Kidney epithelial cell (primary cell): ENCODE measurements around the gene ARPC1A. TPM values are rescaled to one million over a fixed set of nuclear protein-coding genes. Genes with fewer than 3 reads are reported as not detected.

Experiments used
- DNase-seq: peaks from one replicate; pipeline ENCODE4 v3.0.0-alpha.2; 2010; ENCODE audit warnings: low read depth
- H3K27me3 ChIP-seq: 2 replicates; pipeline ENCODE4 v1.6.0; 2011; ENCODE audit warnings: low read length; ENCODE audit not compliant: control insufficient read depth, insufficient read depth
- H3K36me3 ChIP-seq: 2 replicates; pipeline ENCODE4 v1.5.1; 2011; ENCODE audit warnings: low read length; ENCODE audit not compliant: control insufficient read depth, insufficient read depth
- H3K4me3 ChIP-seq: 2 replicates; pipeline ENCODE4 v1.5.1; 2011; ENCODE audit warnings: low read depth, mild to moderate bottlenecking, control low read depth, low read length
- CTCF ChIP-seq: IDR thresholded peaks from 2 replicates; pipeline ENCODE4 v1.5.1; 2011; ENCODE audit warnings: mild to moderate bottlenecking, moderate library complexity, low read length, control low read depth, inconsistent platforms; ENCODE audit not compliant: insufficient read depth, poor library complexity, severe bottlenecking
- total RNA-seq: library from RNA; depleted of rRNA; stranded (reverse); fragments of >200 nt; gene quantifications from 2 replicates; pipeline ENCODE4 v1.2.3, GENCODE V29; 2015

ARPC1A gene
- total RNA-seq, 1 donor from 2014 or later, result 216 TPM

- H3K36me3 ChIP-seq, result no peaks in the 10 kb centered on the region
- no peak overlapping the region for H3K4me3 ChIP-seq
- DNase-seq, result no peak
- H3K27me3 ChIP-seq, result no peaks in the 10 kb centered on the region
- no peak for TF ChIP-seq CTCF
Measured at GRCh38 chr7:99290980-99291607, 34.6 kb upstream of the ARPC1A start.

GRCh38 chr7:99292127-99292526 is 33.6 kb upstream of the ARPC1A start:
- no peak for TF ChIP-seq CTCF

GRCh38 chr7:99293167-99293566 is 32.5 kb upstream of the ARPC1A start:
- no peak overlapping the region for H3K4me3 ChIP-seq
- no peaks in the 10 kb centered on the region for H3K27me3 ChIP-seq
- no peak for DNase-seq
- no peak for TF ChIP-seq CTCF
- no peaks in the 10 kb centered on the region for H3K36me3 ChIP-seq

More at GRCh38 chr7:99292127-99292526, 33.6 kb upstream of the ARPC1A start:
- H3K36me3 ChIP-seq, result no peaks in the 10 kb centered on the region
- no peaks in the 10 kb centered on the region for H3K27me3 ChIP-seq
- no peak overlapping the region for H3K4me3 ChIP-seq
- DNase-seq, result no peak

- no peaks in the 10 kb centered on the region for H3K36me3 ChIP-seq
- no peak for TF ChIP-seq CTCF
- no peaks in the 10 kb centered on the region for H3K27me3 ChIP-seq
- no peak overlapping the region for H3K4me3 ChIP-seq
- no peak for DNase-seq
Measured at GRCh38 chr7:99293650-99294049, 32.0 kb upstream of the ARPC1A start.

- no peak for DNase-seq
- no peak for TF ChIP-seq CTCF
- Histone ChIP-seq H3K27me3 (no peaks in the 10 kb centered on the region), H3K36me3 (no peaks in the 10 kb centered on the region), H3K4me3 (no peak overlapping the region)
Measured at GRCh38 chr7:99296471-99296870, 29.2 kb upstream of the ARPC1A start.

- H3K36me3 ChIP-seq, result no peaks in the 10 kb centered on the region
- no peak for TF ChIP-seq CTCF
- H3K4me3 ChIP-seq, result no peak overlapping the region
- H3K27me3 ChIP-seq, result no peaks in the 10 kb centered on the region
- no peak for DNase-seq
Measured at GRCh38 chr7:99301496-99301895, 24.2 kb upstream of the ARPC1A start.
